ENCODE measurements around the gene FAM168B.

The FAM168B gene

DNA sequence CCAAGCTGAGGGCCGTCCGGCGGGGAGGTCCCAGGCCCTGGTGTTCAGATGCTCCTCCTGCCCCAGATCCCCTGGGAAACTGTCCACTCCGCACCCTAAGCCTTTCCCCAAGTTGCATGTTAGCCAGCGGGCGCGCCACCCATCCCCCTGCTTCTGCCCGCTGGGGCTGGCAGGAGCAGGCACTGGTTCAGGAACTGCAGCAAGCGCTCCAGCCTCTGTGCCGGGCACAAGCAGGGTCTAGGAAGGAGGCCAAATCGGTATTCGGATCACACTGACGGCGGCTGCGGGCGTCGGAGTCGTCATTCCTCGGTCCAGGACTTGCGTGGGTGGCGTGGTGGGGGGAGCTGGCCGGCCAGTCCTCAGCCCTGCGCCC lies 53.7 kb downstream of the FAM168B start:
- DNase-seq = no peak

DNA sequence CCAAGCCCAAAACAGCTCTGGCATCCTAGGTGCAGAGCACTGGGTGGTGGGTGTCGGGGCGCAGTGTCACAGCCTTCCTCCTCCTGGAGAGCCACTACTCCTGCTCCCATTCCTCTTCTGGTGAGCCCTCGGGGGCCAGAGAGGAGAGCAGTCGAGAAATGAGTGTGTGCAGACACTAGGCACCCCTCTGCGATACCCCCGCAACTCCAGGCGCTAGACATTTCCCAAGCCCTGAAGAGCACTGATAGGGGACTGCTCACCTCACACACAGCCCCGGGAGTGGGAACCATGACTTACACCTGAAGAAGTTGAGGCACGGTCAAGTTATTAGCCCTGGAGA lies 54.2 kb downstream of the FAM168B start:
- DNase-seq = no peak

DNA sequence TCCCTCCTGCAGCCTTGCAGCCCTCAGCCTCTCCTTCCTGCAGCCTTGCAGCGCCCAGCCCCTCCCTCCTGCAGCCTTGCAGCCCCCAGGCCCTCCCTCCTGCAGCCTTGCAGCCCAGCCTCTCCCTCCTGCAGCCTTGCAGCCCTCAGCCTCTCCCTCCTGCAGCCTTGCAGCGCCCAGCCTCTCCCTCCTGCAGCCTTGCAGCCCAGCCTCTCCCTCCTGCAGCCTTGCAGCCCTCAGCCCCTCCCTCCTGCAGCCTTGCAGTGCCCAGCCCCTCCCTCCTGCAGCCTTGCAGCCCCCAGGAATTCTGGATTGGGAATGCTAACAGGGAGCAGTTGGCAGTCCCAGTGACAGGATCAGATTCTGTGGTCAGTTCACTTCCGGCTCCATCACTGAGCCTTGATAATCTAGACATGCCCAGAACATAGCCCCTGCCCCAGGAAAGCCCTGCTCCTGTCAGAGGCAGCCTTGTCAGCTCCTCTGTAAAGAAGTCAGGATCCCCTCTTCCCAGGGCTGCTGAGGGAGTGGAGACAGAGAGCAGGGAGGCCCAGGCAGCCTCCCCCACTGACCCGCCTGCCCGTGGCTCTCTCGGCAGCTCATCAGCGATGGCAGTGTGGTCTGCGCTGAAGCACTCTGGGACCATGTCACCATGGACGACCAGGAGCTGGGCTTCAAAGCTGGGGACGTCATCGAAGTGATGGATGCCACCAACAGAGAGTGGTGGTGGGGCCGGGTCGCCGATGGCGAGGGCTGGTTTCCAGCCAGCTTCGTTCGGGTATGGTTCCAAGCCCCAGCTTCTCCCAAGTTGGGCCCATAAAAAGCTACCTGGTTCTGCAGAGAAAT lies 54.8 kb downstream of the FAM168B start:
- no peak for DNase-seq

DNA sequence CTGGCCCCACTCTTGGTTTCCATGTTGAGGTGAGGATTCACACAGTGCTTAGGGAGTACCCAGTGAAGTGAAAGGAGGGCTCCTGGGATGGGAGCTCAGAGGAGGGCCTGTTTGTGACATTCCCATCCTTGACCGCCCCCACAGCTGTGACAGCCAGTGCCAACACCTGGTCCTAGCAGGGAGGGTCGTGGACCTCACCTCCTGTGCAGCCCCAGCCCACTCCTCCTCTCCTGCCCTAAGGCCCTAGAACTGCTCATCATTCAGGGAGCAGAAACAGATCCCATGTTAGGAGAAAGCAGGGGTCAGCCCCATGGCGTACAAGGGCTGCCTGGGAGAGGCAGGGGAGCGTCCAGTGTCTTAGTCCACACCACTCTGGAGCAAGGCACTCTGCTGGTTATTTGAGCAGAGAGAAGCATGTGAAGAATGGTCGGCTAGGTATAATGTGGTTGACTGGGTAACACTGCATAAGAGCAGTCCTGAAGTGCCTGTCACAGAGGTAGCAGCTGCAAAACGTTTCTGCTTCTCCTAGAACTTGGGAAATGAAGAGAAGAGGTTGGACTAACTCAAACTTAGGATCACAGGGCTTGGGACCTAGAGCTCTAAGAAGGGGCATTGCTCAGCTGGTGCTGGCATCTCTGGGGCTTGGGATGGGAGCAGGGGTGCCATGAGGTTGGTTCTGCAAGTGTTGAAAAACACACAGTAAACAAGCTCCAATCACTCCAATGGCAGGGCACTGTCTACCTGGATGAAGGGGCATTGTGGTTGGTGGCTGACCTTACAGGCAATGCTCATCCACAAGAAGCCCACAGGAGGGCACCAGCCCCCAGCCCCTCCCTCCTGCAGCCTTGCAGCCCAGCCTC lies 55.6 kb downstream of the FAM168B start:
- DNase-seq = no peak

DNA sequence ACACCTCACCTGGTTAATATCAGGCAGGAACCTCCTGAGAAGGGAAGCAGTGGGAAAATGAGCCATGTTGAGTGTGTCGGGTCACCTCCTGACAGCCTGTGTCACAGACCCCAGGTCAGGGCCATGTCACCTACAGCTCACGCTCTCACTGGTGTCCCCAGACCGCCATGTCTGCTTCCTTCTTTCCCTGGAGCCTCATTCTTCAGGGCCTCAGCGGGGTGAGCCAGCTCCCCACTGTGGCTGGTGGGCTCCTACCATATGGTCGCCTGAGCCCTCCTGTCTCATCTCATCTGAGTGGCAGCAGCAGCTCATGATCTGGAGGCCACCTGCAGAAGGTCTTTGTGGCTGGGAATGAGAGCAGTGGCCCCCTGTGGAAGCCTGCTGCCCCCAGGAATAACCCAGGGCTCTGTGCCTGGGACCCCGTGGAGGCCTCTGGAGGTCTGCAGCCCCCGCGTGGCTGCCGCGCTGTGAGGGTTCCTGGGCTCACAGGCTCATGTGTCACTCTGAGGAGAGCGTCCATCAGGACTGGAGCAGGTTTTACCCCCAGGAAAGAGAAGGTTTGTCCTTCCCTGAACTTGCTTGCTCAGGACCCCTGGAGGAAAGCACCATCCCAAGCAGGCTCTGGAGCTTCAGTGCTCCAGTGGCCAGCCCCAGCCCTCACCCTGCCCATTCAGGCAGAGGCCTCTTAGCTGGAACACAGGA lies 56.4 kb downstream of the FAM168B start:
- DNase-seq = no peak

DNA sequence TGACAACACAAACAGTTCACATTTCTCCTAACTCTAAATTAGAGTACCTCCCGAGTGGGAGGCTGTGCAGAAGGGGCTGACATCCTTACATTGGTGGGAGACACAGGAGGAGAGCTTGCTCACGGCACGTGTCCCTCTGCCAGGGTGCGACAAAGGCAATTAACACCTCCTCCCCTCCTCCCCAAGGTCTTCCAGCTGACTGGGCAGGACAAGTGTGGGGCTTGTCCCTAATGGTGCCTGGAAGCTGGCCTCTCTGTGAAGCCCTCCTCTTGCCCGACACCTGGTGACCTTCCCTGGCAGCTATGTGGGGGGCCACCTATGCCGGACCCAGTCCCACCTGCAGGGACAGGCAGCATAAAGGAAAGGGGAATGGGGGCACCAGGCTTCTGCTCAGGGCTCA lies 57.0 kb downstream of the FAM168B start:
- DNase-seq = no peak

DNA sequence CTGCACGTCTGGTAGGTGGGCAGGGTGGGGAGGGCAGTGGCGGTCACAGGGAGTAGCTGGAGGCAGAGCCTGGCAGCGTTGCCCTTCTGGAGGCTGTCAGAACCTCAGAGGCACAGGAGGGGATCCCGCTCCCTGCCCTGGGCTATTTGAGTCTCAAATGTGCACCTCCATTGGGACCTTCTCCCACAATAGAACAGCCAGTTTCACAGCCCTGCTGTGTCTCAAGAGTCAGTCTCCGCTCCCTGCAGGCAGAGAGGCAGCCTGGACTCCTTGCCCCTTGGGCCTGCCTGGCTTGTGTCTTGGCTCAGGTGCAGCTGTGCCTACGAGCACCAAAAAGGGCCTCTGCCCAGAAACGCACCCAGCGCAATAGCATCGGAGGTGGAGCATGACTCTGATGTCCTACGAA lies 57.4 kb downstream of the FAM168B start:
- no peak for DNase-seq

DNA sequence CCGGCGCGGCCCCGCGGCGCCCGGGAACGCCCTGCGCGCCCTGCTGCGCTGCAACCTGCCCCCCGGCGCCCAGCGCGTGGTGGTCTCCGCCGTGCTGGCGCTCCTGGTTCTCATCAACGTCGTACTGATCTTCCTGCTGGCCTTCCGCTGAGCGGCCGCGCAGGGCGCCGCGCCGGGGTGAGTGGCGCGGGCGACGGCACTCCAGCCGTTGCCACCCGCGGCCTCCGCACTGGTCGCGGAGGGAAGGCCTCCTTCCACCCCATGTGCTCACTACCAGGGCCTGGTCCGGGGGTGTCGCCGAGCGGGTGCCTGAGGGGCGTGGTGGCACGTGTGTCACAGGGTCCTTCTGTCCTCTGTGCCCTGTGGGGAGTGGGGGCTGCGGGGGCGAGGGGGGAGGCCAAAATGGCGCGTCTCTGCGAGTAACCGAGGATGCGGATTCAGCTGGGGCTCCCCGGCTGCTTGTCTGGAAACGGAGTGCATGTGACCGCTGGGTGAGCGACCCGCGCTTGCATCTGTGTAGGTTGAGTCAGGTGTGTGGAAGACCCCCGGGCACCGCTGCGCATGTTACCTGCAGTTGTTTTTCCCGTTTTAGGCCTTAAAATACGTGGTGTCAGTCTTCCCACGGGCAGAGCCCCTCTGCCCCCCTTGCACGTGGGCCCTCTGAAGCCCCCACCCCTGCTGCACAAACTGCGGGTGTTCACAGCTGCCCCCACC lies 58.0 kb downstream of the FAM168B start:
- DNase-seq = no peak

DNA sequence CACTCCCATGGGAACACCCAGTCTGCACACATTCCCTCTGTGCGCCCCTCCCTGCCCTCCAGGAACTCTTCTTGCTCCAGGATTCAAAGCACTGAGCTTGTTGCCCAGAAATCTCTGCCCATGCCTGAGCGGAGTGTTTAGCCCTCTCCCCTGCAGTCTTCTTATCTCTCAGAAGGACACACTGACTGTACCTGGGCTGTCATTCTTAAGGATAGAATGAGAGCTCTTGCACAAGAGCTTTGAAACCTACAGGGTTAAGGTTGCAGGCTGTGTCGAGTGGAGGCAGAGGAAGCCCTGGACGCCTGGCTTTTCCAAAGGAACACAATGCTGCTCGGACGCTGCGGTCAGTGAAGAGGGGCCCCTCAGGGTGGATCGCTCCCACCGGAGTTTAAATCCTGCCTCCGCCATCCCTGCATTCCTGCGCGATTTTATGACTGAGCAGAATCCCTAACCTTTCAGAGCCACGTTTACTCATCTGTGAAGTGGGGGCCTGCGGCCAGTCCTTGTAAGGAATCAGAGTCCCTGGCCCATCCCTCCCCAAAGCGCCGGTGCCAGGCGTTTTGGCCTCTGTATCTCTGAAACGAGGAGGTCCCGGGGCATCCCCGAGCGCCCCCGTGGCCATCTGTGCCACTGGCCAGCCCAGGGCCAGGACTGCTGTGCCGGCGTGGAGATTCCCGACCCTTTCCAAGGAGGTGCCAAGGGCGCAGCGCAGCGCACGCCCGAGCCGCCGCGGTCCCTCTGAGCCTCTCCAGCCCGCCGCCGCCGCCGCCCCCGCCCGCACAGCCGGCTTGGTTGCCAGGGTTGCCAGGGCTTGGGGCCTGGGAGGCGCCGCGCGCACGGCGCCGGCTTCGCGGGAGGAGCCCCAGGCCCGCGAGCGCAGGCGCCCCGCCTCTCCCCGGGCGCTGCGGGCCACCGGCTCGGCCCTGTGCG lies 58.9 kb downstream of the FAM168B start:
- DNase-seq = no peak

DNA sequence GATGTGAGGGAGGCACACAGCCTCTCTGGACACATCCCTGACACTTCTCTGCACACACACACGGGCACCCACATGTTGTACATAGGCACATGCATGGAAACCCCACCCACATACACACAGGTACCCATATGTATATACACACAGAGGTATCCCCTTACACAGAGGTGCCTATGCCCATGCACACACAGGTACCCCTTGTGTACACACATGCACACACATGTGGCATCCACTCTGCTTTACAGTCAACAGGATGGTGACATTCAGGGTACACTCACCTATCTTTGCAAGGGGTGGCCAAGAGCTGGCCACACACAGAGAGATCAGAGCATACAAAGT lies 59.5 kb downstream of the FAM168B start:
- no peak for DNase-seq

DNA sequence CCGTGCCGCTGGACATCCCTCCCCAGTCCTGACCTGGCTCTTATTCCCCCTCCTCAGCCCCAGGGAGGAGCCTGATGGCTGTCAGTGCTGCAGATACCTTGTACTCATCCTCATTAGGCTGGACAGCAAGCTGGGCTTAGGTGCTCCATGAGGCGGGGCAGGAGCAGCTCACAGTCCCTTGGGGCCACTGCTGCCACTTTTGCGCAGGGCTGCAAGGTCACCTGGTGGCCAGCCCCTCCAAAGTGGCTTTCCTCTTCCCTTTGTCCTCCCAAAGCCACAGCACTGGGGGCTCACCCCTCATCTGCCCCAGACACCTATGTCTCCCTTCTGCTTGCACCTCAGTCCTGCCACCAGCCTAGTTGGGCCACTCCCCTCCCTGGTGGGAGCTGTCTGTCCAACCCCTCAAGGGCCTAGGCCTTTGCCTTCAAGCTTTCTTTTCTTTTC lies 60.8 kb downstream of the FAM168B start:
- DNase-seq = no peak

DNA sequence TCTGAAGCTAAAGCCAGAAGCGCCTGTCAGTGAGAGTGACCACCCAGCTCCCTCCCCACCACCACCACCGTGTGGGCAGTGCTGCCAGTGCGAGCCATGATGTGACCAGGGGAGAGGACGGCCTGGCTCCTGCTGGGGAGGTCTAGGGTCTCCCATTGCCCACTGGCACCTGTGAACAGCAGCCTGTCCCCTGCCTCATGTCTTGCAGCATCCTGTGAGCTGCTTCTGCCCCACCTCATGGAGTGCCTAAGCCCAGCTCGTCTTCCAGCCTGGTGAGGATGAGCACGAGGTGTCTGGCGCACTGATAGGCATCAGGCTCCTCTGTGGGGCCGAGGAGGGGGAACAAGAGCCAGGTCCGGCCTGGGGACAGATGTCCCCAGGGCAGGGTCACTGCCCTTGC lies 61.4 kb downstream of the FAM168B start:
- DNase-seq = no peak

DNA sequence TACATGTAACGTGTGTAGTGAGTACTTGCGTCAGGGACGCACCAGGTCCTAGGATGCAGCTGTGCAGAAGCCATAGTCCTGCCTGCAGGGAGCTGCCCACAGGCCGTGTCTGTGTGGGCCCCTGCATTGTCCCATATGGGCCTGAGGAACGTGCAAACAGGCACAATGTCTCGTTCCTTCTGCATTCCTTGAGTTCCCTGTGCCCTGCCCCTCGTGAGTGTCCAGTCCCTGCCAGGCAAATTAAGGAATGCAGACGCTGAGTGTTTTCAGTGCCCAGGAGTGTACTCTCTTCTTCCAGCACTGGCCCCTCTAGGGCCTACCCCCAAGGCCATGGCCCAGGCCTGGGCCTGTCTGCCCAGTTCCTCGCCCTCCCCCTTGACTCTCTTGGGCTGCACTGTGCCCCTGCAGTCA lies 61.8 kb downstream of the FAM168B start:
- no peak for DNase-seq

DNA sequence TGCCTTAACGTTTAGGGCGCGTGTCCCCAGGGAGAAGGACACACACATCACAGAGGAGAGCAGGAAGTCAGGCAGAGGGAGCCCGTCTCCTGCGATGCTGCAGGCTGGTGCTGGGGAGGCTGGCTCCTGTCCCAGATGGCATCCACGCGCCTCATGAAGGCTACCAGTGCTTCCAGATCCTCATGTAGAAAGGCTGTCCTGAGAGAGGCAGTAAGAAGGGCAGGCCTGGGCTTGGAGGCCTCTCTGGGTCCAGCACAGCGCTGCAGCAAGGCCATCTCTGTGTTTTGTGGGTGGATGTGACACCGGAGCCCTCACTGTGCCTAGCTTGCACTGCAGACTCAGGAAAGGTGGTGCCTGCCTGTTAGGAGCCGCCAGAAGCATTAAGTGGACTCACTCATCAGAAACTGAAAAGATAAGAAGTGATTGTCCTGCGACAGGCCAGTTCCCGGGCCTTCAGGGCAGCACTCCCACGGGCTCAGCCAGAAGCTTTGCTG lies 62.7 kb downstream of the FAM168B start:
- DNase-seq = no peak

DNA sequence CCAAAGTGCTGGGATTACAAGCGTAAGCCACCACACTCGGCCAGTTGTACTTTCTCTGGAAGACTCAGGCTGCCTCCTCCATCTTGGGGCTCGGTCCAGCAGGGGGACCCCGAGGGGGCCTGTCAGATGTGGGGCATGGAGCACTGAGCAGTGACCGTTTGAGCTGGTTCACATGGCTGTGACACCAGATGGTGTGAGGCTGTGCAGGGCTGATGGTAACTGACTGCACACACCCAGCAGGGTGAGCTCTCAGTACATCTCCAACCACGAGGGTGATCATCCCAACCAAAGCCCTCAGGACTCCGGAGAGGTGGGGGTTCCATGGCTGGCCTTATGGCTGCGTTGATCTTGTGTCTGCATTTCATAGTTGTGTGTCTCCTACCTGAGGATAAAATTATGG lies 63.4 kb downstream of the FAM168B start:
- no peak for DNase-seq

DNA sequence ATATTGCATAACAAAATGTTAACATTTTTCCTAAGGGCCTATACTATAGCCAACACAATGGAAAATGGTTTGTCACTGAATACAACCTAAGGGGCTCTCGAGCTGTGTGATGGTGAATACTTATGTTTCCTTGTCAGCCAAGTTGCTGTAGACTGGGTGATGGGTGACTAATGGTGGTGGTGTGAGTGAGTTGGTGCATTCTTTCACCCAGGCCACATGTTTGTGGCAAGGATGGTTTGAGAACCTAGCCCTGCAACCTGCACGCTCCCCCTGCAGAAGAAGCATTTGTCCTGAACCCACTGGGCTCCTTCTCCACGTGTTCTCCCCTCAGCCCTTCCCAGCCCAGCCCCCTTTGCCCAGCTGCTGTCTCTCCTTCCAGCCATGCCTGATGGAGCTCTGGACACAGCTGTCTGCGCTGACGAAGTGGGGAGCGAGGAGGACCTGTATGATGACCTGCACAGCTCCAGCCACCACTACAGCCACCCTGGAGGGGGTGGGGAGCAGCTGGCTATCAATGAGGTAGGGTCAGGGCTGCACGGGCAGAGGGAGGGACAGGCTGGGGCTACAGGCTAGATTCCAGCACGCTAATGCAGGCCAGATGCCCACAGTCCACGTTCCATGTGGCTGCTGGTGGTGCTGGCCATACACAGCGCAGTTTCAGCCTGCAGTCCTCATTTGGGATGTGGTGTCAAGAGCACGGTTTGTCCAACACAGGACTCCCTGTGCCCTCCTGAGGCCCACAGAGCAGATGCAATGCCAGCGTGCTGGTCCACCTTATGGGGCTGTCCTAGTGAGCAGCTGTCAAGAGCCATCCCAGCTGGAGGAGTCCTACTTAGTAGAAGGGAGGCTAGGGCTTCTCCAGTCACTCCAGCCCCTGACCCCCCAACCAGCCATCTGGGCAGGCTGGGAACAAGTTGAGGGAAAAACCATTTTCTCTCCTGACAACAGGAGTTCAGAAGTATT lies 65.4 kb downstream of the FAM168B start:
- DNase-seq = no peak

DNA sequence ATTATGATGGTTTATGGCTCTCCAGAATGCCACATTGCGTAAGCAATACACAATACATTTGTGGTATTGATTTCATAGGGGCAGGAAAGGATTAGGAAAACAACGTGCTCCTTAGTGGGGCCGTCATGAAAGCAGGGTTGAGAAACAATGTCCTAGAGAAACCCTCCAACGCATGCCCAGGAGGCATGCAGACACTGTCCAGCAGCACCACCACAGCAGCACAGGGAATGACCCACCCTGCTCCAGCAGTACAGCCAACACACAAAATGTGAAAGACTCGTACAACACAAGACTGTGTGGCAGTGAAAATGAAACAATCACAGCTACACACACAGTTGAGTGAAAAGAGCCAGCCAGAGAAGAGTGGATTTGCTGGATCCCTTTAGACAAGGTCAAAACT lies 66.3 kb downstream of the FAM168B start:
- DNase-seq = no peak

DNA sequence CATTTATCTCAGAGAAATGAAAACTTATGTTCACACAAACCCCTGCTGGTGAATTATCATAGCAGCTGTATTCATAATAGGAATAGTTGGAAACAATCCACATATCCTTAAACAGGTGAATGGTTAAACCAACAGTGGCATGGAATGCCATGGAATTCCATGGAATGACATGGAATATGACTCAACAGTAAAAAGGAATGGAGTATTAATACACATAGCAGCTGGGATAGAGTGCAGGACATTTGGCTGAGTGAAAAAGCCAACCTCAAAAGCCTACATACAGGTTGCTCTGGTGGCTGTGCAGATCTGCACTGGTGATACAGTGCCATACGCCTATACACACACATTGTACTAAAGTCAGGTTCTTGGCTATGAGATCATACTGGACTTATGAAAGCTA lies 69.5 kb downstream of the FAM168B start:
- DNase-seq = no peak

DNA sequence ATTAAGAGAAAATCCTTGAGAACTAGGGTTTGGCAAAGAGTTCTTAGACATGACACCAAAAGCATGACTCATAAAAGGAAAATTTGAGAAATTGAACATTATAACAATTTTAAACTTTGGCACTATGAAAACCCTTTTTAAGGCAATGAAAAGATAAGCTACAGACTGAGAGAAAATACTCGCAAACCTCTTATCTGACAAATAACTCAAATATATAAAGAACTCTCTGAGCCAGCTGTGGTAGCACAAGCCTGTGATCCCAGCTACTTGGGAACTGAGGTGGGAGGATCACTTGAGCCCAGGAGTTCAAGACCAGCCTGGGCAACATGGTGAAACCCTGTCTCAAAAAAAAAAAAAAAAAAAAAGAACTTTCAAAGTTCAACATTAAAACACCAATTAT lies 70.5 kb downstream of the FAM168B start:
- DNase-seq = no peak
